GM04503 (cell line): ENCODE measurements around the gene KAZN.
A peak's percentile ranks its signal among the peaks of the same experiment; 100 is the strongest.

ENCODE experiments used
- DNase-seq: peaks from one replicate; pipeline ENCODE4 v3.0.0-alpha.2; 2012; ENCODE audit warnings: low read depth

The KAZN gene

DNA sequence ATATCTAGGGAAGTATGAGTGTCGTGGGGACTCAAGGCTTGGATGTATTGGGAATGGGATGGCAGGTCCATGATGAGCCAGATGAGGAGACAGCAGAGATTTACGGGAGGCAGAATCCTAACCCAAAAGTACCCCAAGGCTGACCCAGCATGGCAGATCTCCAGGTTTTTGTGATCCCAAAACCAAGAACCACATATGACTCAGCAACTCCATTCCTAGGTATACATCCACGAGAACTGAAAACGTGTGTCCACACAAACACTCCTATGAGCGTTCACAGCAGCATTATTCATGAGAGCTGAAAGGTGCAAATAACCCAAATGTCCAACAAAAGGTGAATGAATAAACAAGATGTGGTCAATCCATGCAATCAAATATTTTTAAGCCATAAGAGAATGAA is 201.5 kb downstream of the KAZN start:
- no peak for DNase-seq

DNA sequence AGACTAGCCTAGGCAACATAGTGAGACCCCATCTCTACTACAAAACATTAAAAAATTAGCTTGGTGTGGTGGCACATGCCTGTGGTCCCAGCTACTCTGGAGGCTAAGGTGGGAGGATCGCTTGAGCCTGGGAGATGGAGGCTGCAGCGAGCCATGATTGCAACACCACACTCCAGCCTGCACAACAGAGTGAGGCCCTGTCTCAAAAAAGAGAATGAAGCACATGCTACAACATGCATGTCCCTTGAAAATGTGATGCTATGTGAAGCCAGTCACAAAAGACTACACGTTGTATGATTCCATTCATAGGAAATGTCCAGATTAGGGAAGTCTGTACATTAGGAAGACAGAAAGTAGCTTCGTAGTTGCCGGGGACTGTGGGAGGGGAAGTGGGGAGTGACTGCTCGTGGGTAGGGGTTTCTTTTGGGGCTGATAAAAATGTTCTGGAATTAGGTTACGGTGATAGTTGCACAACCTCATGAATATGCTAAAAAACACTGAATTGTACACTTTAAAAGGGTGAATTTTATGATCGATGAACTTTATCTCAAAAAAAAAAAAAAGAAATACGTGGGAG is 202.1 kb downstream of the KAZN start:
- no peak for DNase-seq

DNA sequence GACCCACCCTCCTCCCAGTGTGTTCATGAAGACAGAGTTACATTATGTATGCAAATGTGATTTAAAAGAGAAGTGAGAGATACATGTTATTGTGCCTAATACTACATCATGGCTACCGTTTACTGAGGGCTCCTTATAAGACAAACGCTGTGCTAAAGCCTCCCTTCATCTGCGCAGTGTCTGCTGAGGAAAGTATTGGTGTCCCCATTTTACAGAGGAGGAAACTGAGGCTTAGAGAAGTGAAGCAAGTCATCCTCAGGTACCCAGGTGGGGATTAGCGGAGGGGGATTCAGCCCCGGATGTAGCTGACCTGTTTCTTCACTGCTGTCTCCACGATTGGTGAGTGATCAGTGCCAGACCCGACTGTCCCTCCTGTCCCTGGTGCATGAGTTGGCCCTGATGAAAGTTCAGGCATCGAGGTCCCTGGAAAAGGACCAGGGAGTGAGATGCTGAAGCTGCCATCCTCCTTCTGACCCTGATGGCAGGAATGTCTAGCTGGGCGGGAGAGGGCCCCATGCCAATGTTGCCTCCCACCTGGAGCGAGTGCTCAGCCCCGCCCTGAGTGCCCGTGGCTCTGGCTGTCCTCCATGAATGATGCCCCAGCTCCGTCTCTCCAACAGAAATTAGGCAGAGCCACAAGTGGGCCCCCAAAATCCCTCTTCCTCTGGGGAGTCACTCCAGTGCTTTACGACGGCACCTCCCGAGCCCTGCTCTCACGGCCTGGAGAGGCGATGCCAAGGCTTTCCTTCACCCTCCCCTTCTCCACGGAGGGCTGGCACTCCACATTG is 204.7 kb downstream of the KAZN start:
- DNase-seq: no peak

DNA sequence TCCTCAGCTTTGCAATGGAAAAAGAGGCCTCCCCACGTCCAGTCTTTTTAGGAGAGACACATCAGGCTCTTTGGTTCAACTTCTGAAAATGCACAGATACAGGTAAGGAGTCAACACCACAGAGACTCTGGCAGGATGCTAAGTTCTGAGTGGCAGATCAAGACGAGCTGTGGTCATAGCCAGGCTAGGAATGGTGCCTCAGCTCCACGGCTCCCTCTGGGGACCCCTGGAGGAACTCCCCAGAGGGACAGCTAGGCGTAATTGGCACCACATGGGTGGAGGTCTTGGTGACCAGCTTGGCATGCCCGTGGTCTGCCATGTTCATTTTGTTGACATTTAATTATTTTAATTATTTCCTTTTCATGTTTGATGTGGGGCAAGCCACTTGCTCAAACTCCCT is 206.1 kb downstream of the KAZN start:
- no peak for DNase-seq

DNA sequence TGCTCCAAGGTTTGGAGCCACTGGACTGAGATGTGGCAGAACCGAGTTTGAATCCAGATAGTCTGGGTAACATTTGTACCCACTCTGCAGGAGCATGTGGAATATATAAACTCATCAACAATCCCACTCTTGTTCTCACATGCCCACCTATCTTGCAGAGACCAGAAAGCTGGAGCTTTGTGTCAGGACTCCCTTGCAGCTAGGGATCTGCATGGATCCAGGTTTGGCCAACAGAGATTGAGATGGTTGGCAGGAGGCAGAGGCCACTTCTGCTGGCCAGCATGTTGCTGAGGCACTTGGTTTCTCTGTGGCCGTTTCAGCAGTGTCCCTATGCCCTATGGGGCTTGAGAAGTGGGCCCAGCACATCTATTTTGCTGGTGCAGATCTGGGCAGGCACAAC is 208.3 kb downstream of the KAZN start:
- no peak for DNase-seq

DNA sequence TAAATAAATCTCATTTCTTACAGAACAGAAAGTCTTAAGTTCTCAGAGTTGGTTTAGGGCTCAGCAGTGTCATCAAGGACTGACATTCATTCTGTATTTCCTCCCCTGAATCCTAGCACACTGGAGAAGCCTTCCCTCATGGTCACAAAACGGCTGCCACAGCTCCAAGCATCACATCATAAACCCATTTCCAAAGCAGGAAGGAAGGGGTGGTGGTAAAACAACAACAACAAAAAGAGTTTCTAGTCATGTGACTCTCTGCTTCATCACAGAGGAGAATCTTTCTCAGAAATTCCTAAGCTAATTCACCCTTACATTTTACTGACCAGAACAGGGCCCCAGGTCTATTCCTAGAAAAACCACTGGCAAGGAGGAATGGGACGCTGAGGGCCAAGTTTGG is 210.3 kb downstream of the KAZN start:
- no peak for DNase-seq

DNA sequence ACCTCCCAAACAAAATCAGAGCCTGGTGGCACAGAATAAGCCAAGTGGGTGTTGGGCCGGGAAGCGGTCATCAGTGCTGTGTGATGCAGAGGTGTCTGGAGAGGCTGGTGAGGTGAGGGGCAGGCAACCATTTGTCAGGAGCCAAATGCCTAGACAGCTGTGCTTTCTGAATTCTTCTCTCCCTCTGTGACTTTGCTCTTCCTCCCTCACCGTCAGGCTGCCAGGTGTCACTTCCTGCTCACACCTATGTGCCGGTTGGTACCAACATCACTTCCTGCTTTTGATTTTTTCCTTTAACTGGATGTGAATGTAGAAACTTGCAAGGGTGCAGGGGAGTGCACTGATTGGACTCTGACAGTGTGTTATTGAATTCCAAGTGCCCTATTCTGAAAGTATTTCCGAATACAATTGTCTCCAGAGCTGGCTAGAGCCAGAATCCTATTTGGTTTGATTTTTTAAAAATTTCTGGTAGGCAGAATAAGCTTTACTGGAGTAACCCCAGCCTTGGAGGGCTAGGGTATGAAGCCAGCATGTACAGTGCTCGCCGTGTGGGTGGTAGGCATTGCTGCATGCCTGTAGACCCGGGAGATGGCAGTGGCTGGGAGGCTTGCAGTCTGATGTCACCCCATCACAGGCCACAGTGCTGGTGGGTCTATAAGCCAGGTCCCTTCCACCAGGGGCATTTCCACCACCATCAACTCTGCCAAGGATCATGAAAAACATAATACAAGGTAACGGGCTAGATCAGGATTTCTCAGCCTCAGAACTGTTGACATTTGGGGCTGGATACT is 210.9 kb downstream of the KAZN start:
- DNase-seq: no peak

DNA sequence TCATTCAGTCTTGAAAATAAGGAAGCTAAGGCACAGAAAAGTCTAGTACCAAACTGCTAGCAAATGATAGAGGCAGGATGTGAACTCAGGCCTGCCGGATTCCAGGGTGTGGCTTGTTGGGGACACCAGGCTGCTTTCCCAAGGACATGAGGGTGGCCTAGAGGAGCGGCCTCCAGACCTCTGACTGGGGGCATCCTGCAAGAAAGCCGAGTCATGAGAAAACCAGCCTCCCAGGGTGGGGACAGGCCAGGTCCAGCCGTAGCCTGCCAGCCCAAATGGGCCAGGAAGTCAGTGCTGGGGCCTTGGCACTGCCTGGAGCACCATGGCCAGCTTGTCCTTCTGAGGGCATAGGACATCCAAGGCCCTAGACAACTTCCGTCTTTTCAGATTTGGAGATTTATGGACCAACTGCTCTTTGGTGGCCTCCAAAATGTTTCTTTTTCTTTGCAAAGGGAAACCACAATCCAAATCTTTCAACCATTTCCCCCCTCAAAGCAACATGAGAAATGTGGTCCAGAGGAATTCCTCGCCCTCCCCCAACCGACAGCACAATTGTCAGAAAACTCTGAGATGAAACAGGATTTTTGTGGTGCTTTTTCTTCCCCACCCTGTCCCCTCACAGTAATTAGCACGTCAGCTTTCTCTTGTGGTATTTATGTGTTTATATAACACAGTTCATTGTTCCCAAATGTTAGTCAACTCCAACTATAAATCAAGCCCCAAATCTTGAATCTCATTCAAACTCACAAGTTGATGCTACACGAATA is 212.3 kb downstream of the KAZN start:
- DNase-seq: peak; percentile 47

DNA sequence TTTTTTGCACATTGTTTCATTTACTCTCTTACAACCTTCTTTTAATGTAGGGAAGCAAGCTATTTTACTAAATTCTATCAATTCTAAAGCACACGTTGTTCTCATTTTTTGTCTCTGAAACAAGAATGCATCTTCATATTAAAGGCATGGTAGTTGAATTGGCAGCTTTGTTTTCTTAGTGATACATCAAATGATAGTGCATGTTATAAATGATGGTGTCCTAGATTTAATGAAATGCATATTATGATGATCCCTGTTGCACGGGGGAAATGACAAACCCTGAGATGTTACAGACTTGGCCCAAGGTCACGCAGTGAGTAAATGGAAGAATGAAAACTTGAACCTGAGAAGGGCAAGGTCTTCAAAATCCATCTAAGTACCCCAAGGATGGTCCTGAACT is 213.1 kb downstream of the KAZN start:
- no peak for DNase-seq

DNA sequence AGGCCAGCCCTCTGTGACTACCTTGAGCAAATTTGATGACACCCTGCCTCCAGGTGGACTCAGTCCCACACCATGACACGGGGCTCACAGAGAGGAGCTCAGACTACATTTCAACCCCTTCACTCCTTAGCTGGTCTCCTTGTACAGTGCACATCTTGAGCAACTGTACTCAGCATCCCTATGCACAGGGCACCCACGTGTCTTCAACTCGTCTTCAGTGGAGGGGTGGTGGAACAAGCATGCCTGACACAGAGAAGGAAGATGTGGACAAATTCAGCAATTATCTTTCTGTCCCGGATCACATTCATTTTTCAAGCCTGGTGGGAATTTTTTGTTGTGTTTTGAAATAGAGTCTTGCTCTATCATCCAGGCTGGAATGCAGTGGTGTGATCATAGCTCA is 213.7 kb downstream of the KAZN start:
- no peak for DNase-seq

DNA sequence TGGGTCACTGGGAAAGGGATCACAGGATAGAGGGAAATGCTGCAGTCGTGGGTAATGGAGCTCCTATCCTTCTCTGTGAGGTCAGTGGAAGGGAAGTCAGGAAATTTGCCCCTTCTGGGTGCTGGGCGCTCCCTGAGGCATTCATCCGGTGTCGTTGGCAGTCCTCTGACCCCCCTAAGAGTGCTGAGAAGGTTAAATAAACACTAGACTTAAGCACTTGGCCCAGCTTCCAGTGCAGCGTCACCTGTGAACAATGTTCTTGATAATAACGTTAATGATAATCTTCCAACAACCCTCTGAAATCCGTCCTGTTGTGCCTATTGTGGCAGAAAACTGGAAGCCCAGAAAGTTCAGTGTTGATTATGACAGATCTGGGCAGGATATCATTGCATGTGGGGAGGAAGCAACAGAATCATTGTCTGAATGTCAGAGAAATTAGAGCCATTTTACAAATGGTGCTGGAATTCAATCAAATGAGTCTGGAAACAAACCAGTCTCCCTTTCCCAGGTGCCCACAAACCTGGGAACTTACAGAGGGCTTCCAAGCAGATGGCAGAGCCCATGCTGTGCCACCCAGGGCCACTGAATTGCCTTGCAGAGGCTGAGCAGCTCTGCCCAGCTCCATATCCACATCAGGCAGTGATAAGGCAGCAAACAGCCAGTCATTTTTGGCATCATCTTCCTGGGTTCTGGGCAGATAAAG is 216.8 kb downstream of the KAZN start:
- DNase-seq: no peak

DNA sequence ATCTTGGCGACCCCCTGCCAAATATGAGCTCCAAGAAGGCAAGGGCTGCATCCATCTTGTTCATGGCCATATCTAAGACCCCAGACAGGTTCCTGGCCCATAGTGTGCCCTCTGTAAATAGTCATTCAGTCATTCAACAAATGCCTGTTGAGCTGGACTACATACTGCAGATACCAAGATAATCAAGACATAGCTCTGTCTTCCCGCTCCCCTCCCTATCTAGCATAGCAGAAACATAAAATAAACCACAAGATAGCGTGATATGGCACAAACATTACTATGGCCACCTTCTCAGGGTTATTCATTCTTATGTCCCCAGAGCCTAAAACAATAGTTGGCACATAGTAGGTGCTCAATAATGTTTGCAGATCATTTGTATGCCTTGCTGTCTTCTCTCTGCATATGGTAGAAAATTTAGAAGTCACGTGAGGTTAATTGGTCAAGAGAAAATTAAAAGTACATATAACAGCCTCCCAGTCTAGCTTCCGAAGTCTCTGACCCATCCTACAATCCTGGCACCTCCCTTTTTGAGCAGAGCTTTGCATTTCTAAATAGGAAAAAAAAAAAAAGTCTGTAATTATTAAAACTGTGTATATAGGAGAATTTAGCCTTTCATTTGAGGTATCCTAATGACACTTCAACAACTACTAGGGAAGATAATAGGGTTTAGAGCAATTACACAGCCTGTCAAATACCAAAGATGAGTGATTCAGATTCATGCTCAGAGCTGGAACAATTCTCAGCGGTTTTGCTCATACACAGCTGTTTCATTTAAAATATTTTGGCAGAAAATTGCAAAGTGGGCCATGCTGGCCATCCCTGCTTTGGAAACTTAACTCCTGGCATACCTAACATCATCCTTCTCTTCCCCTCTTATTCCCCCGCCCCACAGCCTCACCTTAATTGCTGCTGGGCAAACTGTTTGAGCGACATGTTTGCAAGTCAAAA is 219.0 kb downstream of the KAZN start:
- no peak for DNase-seq

DNA sequence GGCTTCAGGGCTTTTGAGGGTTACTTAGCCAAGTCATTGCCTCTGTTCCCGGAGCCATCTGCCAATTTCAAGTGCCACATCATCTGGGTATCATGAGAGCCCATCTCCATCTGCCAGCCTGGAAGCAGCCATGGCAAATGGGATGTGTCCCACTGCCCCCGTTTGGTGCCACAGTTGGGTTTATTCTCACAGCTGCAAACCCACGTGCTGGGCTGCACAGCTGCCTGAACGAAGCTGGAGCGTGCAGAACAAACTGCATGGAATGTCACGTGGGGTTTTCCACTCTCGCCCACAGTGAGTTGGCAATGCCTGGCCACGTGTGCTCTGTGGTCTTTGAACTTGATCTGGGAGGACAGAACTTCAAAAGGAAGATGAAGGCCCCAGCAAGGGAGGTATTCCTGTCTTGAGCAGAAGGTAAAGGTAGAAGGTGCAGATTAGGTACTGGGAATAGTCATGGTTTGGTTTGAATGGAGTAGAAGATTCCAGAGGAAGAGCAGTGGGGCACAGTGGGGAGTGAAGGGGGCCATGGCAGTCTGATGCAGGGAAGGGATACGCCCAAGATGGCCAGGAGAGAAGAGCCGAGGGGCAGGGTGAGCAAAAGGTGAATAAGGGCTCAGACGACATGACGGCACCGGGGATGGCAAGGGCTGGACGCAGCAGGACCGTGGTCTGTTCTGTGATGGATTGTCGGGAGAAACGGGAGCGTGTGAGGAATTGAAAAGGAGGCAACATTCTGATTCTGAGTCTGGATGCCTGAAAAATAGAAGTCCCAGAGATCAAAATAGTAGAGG is 222.0 kb downstream of the KAZN start:
- no peak for DNase-seq

DNA sequence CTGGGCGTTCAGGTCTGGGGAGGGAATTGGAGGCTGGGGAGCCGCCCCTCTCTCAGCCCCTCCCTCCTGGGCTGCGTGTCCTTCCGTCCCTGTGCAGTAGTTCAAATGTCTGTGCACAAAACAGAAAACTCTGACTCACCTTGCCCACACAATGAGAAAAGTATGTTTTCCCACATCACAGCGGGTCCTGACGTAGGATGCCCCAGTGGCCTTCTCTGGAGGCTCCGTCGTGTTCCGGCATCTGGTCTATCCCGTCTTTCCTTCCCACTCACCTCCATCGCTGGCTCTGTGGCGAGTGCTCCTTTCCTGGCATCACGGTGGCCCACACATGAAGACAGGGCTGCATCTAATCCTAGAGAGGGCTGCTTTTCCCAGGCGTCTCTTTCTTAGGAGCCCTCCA is 224.0 kb downstream of the KAZN start:
- no peak for DNase-seq

DNA sequence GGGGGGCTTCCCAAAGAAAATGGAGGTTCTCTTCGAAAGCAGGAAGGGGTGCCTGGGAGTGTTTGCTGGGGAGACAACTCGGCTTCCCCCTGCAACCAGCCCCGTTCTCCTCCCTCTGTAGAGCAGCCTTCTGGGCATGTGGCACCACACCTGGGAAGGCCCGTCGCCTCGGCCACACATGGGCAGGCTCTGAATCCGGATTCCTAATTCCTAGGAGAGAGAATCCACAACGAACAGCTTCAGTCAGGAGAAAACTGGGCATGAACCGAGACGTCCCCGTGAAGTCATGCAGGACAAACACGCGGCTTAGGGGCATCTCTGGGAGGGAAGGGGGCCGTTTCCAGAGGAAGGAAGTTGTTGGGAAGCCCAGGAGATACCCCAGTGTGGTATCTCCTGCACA is 224.5 kb downstream of the KAZN start:
- no peak for DNase-seq

DNA sequence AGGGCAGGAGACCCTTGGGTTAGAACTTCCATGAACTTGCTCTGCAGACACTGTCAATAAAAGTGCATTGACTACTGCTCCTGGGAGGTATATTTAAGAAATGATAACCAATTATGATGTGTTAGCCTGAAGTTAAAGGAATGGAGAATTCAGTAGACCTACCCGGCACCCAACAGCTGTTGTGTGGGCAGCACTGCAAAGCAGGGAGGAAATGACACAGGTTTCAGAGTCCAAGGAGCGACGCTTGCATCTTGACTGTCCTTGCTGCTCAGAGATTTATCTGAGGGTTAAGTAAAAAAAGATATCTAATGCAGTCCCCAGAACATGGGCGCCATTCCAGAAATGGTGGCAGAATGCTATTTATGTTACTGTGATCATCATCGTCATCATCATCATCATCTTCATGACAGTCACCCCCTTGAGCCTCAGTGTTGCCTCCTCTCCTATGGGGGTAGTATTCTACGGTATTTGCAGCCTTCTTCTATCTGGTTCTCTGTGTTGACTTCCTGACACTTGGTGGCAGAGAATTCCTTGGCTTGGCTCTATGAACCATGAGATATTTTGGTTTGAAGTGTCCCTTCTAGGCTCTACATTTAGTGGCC is 225.9 kb downstream of the KAZN start:
- no peak for DNase-seq

DNA sequence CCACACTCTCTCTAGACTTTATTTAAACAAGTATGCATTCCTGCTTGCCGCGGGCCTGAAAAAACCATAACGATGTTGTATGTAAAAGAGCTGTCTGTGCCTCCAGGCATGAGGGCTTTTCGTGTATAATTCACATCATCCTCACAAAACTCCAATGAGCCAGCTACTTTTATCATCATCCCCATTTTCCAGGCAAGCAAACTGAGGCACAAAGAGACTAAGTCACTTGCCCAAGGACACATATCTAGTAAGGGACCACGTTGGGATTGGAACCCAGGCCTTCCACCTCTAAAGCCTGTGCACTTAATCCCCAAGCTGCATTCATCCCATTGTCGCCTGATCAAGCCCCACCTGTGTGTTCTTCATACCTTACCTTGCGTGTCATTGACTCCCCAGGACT is 226.9 kb downstream of the KAZN start:
- no peak for DNase-seq

DNA sequence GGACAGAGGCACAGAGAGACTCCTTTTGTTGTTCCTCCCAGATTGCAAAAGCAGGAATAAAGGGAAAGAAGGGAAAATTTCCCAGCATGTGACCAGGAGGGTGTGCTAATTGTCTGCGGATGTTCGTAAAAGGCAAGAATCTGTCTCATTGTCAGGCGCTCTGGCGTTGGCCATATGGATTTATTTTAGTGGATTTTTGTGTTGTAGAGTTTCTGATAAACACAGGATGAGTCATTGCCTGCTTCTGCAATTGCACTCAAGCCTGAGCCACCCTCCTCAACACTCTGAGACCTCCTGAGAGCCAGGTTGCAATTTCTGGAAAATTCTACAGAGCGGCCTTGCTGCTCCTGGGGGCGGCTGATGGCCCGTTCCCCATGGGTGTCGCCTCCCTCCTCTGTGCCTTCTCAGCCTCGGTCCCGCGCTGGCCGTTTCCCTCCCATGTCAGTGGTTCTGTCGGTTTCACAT is 227.7 kb downstream of the KAZN start:
- DNase-seq: peak; percentile 83

DNA sequence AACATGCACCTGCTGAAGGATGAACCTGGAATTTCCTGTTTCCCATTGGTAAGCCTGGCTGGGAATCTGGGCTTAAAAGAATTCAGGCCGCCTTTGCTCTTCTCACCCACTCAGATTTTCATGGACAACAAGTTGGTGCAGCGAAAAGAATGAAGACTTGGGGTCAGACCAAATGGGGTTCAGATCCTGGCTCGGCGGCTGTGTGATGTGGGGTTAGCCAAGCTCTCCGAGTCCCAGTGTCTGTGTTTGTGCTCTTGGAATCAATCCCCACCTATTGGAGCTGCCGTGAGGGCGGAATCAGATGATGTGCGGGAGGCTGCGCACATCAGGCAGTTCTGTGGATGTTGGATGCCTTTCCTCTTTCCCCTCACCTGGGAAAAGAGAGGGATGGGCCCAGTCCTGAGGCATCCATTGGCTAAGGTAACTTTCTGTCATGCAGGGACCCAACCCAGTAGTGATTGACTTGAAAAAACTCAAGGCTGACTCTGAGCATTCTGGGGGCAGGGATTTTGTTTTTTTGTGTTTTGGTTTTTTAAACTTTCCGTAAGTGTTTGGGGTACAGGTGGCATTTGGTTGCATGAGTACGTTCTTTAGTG is 228.3 kb downstream of the KAZN start:
- no peak for DNase-seq
